GM23338 (cell line): ENCODE results near the gene OR1J2. TPM values are rescaled to one million over a fixed set of nuclear protein-coding genes. Genes with fewer than 3 reads are reported as not detected.

Experiments used
- ATAC-seq: fragments of 200-7000 bp; cut with Tn5 transposase; 3 replicates; pipeline ENCODE4 v1.9.1; 2020
- DNase-seq: peaks from one replicate; pipeline ENCODE4 v3.0.0-alpha.2; 2015; ENCODE audit warnings: low spot score
- H2AFZ ChIP-seq: fragments of 200-600 bp; sonication (generic); 2 replicates; pipeline ENCODE4 v1.8.0; 2016; ENCODE audit warnings: antibody characterized with exemption, mild to moderate bottlenecking, moderate library complexity
- H3F3A ChIP-seq: fragments of 200-600 bp; sonication (generic); replicated peaks from 2 replicates; pipeline ENCODE4 v1.8.0; 2017; ENCODE audit warnings: antibody characterized with exemption, mixed run types, low read depth
- H3K27ac ChIP-seq: fragments of 200-600 bp; sonication (generic); 2 replicates; pipeline ENCODE4 v1.6.1; 2016; ENCODE audit warnings: low read depth
- H3K27me3 ChIP-seq: fragments of 200-600 bp; sonication (generic); 2 replicates; pipeline ENCODE4 v1.8.0; 2016; ENCODE audit warnings: mild to moderate bottlenecking, mixed run types, moderate library complexity; ENCODE audit not compliant: insufficient read depth
- H3K36me3 ChIP-seq: fragments of 200-600 bp; sonication (generic); 2 replicates; pipeline ENCODE4 v1.8.0; 2016; ENCODE audit warnings: mild to moderate bottlenecking; ENCODE audit not compliant: insufficient read depth
- H3K4me1 ChIP-seq: fragments of 200-600 bp; sonication (generic); 2 replicates; pipeline ENCODE4 v1.8.0; 2016; ENCODE audit warnings: mild to moderate bottlenecking, moderate library complexity; ENCODE audit not compliant: insufficient read depth
- H3K4me2 ChIP-seq: fragments of 200-600 bp; sonication (generic); 2 replicates; pipeline ENCODE4 v1.7.1; 2017; ENCODE audit warnings: mixed run types
- H3K4me3 ChIP-seq: fragments of 200-600 bp; sonication (generic); 2 replicates; pipeline ENCODE4 v1.6.1; 2016; ENCODE audit warnings: mixed run types
- H3K79me2 ChIP-seq: fragments of 200-600 bp; sonication (generic); replicated peaks from 2 replicates; pipeline ENCODE4 v1.8.0; 2017; ENCODE audit warnings: mild to moderate bottlenecking; ENCODE audit not compliant: insufficient read depth
- H3K9me2 ChIP-seq: fragments of 200-600 bp; sonication (generic); 2 replicates; pipeline ENCODE4 v1.8.0; 2017; ENCODE audit not compliant: insufficient read depth
- H4K20me1 ChIP-seq: fragments of 200-600 bp; sonication (generic); replicated peaks from 2 replicates; pipeline ENCODE4 v1.8.0; 2017; ENCODE audit warnings: mild to moderate bottlenecking; ENCODE audit not compliant: insufficient read depth
- H3K27ac Mint-ChIP-seq: 2 replicates; pipeline ENCODE4 v1.8.0; 2020; ENCODE audit warnings: inconsistent platforms, mild to moderate bottlenecking, moderate library complexity, mixed read lengths
- H3K27me3 Mint-ChIP-seq: 3 replicates; pipeline ENCODE4 v1.8.0; 2022; ENCODE audit warnings: low read depth, mild to moderate bottlenecking, moderate library complexity, mixed read lengths, inconsistent platforms; ENCODE audit not compliant: insufficient read depth, poor library complexity
- H3K36me3 Mint-ChIP-seq: 3 replicates; pipeline ENCODE4 v1.8.0; 2021; ENCODE audit warnings: low read depth, mild to moderate bottlenecking, inconsistent platforms, moderate library complexity, mixed read lengths
- H3K4me1 Mint-ChIP-seq: 3 replicates; pipeline ENCODE4 v1.8.0; 2020; ENCODE audit warnings: mild to moderate bottlenecking, inconsistent platforms, mixed read lengths
- H3K4me3 Mint-ChIP-seq: 3 replicates; pipeline ENCODE4 v1.8.0; 2021; ENCODE audit warnings: moderate library complexity, mild to moderate bottlenecking, inconsistent platforms, mixed read lengths
- H3K9me3 Mint-ChIP-seq: 3 replicates; pipeline ENCODE4 v1.8.0; 2020; ENCODE audit warnings: moderate library complexity, mild to moderate bottlenecking, inconsistent platforms, mixed read lengths
- CREB1 ChIP-seq: fragments of 250-450 bp; sonication (Bioruptor Pico); IDR thresholded peaks from 2 replicates; pipeline ENCODE4 v1.5.0; 2020; ENCODE audit warnings: low read depth, mild to moderate bottlenecking, moderate library complexity
- EZH2 ChIP-seq: fragments of 200-600 bp; sonication (generic); IDR thresholded peaks from one replicate; pipeline ENCODE4 v1.8.0; 2017; ENCODE audit warnings: antibody characterized with exemption, mild to moderate bottlenecking, low read depth; ENCODE audit not compliant: unreplicated experiment
- EZH2phosphoT487 ChIP-seq: fragments of 200-600 bp; sonication (generic); IDR thresholded peaks from one replicate; pipeline ENCODE4 v1.8.1; 2018; ENCODE audit warnings: antibody characterized with exemption; ENCODE audit not compliant: unreplicated experiment
- JUNB ChIP-seq: IDR thresholded peaks from one replicate; pipeline ENCODE4 v1.6.1; 2016; ENCODE audit warnings: antibody characterized with exemption; ENCODE audit not compliant: unreplicated experiment
- NANOG ChIP-seq: IDR thresholded peaks from 2 replicates; pipeline ENCODE4 v1.6.1; 2016; ENCODE audit warnings: antibody characterized with exemption, borderline replicate concordance
- POLR2AphosphoS5 ChIP-seq: IDR thresholded peaks from 2 replicates; pipeline ENCODE4 v1.6.1; 2016; ENCODE audit warnings: antibody characterized with exemption, low read depth
- STAT1 ChIP-seq: IDR thresholded peaks from one replicate; pipeline ENCODE4 v1.6.1; 2016; ENCODE audit warnings: antibody characterized with exemption; ENCODE audit not compliant: unreplicated experiment
- ZNF114 ChIP-seq: fragments of 250-450 bp; sonication (Bioruptor Pico); IDR thresholded peaks from 2 replicates; pipeline ENCODE4 v1.5.0; 2020; ENCODE audit warnings: mild to moderate bottlenecking, moderate library complexity
- ZNF331 ChIP-seq: fragments of 250-450 bp; sonication (Bioruptor Pico); IDR thresholded peaks from 2 replicates; pipeline ENCODE4 v1.5.0; 2020; ENCODE audit warnings: low read depth, mild to moderate bottlenecking, moderate library complexity
- polyA plus RNA-seq: library from polyadenylated mRNA; unstranded; fragments of >200 nt; fragmentation: Nextera tagmentation; extraction: Ambion mirVana; gene quantifications from 2 replicates; pipeline ENCODE4 v1.2.1, GENCODE V29; 2016
- total RNA-seq: library from RNA; depleted of rRNA; stranded (reverse); fragments of >200 nt; shearing (Covaris generic); gene quantifications from 2 replicates; pipeline ENCODE4 v1.2.3, GENCODE V29; 2014
- TF ChIP-seq, protein P1 (sequence below): IDR thresholded peaks from 2 replicates; pipeline ENCODE4 v1.6.1; 2016; ENCODE audit warnings: antibody characterized with exemption
- TF ChIP-seq, protein P2 (sequence below): IDR thresholded peaks from one replicate; pipeline ENCODE4 v1.6.1; 2018; ENCODE audit warnings: antibody characterized with exemption; ENCODE audit not compliant: unreplicated experiment
- TF ChIP-seq, protein P3 (sequence below): fragments of 250-450 bp; sonication (Bioruptor Pico); IDR thresholded peaks from 2 replicates; pipeline ENCODE4 v1.5.0; 2020; ENCODE audit warnings: mild to moderate bottlenecking, moderate library complexity

Gene OR1J2
- total and polyA plus RNA-seq, 2 experiments from 2014 or later: not detected

DNA sequence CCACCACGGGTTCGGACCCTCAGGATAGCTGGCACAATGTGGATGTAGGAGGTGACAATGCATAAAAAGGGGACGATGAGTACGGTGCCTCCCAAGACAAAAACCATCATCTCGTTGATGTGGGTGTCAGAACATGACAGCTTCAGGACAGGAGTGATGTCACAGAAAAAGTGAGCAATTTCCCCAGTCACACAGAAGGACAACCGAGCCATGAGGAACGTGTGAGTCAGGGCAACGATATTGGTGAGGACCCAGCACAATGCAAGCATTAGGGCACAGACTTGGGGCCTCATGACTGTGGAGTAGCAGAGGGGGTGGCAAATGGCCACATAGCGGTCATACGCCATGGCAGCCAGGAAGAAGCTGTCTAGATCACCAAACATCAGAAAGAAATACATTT lies 16.0 kb downstream of the OR1J2 start (continued):
- TF ChIP-seq, protein P1, sequence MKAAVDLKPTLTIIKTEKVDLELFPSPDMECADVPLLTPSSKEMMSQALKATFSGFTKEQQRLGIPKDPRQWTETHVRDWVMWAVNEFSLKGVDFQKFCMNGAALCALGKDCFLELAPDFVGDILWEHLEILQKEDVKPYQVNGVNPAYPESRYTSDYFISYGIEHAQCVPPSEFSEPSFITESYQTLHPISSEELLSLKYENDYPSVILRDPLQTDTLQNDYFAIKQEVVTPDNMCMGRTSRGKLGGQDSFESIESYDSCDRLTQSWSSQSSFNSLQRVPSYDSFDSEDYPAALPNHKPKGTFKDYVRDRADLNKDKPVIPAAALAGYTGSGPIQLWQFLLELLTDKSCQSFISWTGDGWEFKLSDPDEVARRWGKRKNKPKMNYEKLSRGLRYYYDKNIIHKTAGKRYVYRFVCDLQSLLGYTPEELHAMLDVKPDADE: no peak
- no peak for TF ChIP-seq EZH2

DNA sequence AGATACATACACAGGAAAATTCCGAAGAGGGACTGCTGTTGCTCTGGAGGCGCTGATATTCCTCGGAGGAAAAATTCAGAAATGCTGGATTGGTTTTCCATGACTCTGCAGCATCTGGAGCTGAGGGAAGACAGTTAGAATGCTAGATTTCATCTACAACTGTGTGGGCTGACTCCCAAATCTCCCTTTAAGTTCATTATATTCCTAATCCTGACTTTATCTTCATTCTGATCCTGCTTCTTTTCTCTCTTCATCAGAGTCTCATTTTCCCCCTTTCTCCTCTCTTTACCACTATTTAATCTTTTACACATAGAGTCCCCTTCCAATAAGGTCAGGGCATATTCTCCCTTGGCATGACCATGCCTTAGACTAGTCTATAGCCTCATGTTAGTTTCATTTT lies 16.6 kb downstream of the OR1J2 start, which contains the start of gene OR1N1:
Gene OR1N1, minus strand, starts transcription at position 101 of the 400 bp plus-strand sequence. Its CDS starts 0 bp downstream, at position 101.
- Mint-ChIP-seq H3K36me3 (peaks cover 17% of the 10 kb centered on the region), H3K27me3 (peaks cover 1% of the 10 kb centered on the region), H3K27ac (no peak within 1 kb of the TSS), H3K4me1 (no peaks in the 10 kb centered on the region), H3K9me3 (peaks cover 91% of the 10 kb centered on the region), H3K4me3 (no peak within 1 kb of the TSS)
- Histone ChIP-seq H3K9me2 (no peaks in the 10 kb centered on the region), H4K20me1 (no peaks in the 10 kb centered on the region), H3K4me2 (no peak within 1 kb of the TSS), H3K27me3 (no peaks in the 10 kb centered on the region), H3K36me3 (no peaks in the 10 kb centered on the region; the same call in 1 of the 2 replicates), H3K79me2 (no peaks in the 10 kb centered on the region), H3F3A (no peaks in the 10 kb centered on the region), H3K4me1 (no peaks in the 10 kb centered on the region), H3K27ac (no peak within 1 kb of the TSS), H3K4me3 (no peak within 1 kb of the TSS), H2AFZ (no peak within 1 kb of the TSS)
- DNase-seq (no peak), ATAC-seq (no peak)
- TF ChIP-seq CREB1 (CRISPR knock-in tag): no peak
- TF ChIP-seq, protein P2, sequence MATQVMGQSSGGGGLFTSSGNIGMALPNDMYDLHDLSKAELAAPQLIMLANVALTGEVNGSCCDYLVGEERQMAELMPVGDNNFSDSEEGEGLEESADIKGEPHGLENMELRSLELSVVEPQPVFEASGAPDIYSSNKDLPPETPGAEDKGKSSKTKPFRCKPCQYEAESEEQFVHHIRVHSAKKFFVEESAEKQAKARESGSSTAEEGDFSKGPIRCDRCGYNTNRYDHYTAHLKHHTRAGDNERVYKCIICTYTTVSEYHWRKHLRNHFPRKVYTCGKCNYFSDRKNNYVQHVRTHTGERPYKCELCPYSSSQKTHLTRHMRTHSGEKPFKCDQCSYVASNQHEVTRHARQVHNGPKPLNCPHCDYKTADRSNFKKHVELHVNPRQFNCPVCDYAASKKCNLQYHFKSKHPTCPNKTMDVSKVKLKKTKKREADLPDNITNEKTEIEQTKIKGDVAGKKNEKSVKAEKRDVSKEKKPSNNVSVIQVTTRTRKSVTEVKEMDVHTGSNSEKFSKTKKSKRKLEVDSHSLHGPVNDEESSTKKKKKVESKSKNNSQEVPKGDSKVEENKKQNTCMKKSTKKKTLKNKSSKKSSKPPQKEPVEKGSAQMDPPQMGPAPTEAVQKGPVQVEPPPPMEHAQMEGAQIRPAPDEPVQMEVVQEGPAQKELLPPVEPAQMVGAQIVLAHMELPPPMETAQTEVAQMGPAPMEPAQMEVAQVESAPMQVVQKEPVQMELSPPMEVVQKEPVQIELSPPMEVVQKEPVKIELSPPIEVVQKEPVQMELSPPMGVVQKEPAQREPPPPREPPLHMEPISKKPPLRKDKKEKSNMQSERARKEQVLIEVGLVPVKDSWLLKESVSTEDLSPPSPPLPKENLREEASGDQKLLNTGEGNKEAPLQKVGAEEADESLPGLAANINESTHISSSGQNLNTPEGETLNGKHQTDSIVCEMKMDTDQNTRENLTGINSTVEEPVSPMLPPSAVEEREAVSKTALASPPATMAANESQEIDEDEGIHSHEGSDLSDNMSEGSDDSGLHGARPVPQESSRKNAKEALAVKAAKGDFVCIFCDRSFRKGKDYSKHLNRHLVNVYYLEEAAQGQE: no peak
- no peak for TF ChIP-seq JUNB
- no peak for TF ChIP-seq ZNF114 (CRISPR knock-in tag)
- TF ChIP-seq, protein P1: no peak
- TF ChIP-seq EZH2: no peak
- TF ChIP-seq ZNF331 (CRISPR knock-in tag): no peak
- no peak for TF ChIP-seq EZH2phosphoT487
- no peak for TF ChIP-seq POLR2AphosphoS5
- no peak for TF ChIP-seq NANOG
- TF ChIP-seq, protein P3, sequence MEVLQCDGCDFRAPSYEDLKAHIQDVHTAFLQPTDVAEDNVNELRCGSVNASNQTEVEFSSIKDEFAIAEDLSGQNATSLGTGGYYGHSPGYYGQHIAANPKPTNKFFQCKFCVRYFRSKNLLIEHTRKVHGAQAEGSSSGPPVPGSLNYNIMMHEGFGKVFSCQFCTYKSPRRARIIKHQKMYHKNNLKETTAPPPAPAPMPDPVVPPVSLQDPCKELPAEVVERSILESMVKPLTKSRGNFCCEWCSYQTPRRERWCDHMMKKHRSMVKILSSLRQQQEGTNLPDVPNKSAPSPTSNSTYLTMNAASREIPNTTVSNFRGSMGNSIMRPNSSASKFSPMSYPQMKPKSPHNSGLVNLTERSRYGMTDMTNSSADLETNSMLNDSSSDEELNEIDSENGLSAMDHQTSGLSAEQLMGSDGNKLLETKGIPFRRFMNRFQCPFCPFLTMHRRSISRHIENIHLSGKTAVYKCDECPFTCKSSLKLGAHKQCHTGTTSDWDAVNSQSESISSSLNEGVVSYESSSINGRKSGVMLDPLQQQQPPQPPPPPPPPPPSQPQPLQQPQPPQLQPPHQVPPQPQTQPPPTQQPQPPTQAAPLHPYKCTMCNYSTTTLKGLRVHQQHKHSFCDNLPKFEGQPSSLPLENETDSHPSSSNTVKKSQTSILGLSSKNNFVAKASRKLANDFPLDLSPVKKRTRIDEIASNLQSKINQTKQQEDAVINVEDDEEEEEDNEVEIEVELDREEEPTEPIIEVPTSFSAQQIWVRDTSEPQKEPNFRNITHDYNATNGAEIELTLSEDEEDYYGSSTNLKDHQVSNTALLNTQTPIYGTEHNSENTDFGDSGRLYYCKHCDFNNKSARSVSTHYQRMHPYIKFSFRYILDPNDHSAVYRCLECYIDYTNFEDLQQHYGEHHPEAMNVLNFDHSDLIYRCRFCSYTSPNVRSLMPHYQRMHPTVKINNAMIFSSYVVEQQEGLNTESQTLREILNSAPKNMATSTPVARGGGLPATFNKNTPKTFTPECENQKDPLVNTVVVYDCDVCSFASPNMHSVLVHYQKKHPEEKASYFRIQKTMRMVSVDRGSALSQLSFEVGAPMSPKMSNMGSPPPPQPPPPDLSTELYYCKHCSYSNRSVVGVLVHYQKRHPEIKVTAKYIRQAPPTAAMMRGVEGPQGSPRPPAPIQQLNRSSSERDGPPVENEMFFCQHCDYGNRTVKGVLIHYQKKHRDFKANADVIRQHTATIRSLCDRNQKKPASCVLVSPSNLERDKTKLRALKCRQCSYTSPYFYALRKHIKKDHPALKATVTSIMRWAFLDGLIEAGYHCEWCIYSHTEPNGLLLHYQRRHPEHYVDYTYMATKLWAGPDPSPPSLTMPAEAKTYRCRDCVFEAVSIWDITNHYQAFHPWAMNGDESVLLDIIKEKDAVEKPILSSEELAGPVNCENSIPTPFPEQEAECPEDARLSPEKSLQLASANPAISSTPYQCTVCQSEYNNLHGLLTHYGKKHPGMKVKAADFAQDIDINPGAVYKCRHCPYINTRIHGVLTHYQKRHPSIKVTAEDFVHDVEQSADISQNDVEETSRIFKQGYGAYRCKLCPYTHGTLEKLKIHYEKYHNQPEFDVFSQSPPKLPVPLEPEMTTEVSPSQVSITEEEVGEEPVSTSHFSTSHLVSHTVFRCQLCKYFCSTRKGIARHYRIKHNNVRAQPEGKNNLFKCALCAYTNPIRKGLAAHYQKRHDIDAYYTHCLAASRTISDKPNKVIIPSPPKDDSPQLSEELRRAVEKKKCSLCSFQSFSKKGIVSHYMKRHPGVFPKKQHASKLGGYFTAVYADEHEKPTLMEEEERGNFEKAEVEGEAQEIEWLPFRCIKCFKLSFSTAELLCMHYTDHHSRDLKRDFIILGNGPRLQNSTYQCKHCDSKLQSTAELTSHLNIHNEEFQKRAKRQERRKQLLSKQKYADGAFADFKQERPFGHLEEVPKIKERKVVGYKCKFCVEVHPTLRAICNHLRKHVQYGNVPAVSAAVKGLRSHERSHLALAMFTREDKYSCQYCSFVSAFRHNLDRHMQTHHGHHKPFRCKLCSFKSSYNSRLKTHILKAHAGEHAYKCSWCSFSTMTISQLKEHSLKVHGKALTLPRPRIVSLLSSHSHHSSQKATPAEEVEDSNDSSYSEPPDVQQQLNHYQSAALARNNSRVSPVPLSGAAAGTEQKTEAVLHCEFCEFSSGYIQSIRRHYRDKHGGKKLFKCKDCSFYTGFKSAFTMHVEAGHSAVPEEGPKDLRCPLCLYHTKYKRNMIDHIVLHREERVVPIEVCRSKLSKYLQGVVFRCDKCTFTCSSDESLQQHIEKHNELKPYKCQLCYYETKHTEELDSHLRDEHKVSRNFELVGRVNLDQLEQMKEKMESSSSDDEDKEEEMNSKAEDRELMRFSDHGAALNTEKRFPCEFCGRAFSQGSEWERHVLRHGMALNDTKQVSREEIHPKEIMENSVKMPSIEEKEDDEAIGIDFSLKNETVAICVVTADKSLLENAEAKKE (CRISPR knock-in tag): no peak
- no peak for TF ChIP-seq STAT1
